ENCODE results near the gene GXYLT1.

- no peak for TF ChIP-seq PHF21A (IDR thresholded peaks at IDR 0.05; ENCODE audit: borderline replicate concordance, low read depth)
- no peak for TF ChIP-seq ZFX (CRISPR knock-in tag; IDR thresholded peaks at IDR 0.05)
- no peak for TF ChIP-seq RNF2 (IDR thresholded peaks at IDR 0.05)
- TF ChIP-seq SMC3 (conservative IDR thresholded peaks at IDR 0.05; ENCODE audit: insufficient read depth, low read depth, low read length) = no peak
- TF ChIP-seq CTCF (IDR thresholded peaks at IDR 0.05 in 2 of 3, conservative IDR thresholded peaks at IDR 0.05 in 1 of 3; ENCODE audit: insufficient read depth in 2 of 3, low read depth in 1 of 3, low read length in 3 of 3) = no peak
- TF ChIP-seq FOS (IDR thresholded peaks at IDR 0.05; ENCODE audit: extremely low read depth, insufficient read length) = no peak
- TF ChIP-seq EZH2 (IDR thresholded peaks at IDR 0.05; ENCODE audit: borderline replicate concordance, low read depth, low read length) = no peak
- TF ChIP-seq POLR2B (IDR thresholded peaks at IDR 0.05; ENCODE audit: low read depth, partially characterized antibody) = no peak
- no peak for TF ChIP-seq NR3C1 (CRISPR knock-in tag; IDR thresholded peaks at IDR 0.05)
- no peak for TF ChIP-seq SRF (CRISPR knock-in tag; IDR thresholded peaks at IDR 0.05)
- no peak for TF ChIP-seq ZNF274 (IDR thresholded peaks at IDR 0.05; ENCODE audit: borderline replicate concordance, low read depth, low read length)
- TF ChIP-seq ZNF318 (IDR thresholded peaks at IDR 0.05; ENCODE audit: borderline replicate concordance in 1 of 2, low read depth in 1 of 2) = no peak
- TF ChIP-seq NKRF (IDR thresholded peaks at IDR 0.05; ENCODE audit: borderline replicate concordance) = no peak
- no peak for TF ChIP-seq EP300 (IDR thresholded peaks at IDR 0.05; ENCODE audit: low read length)
Measured at GRCh38 chr12:42161529-42161928, 16.9 kb upstream of the GXYLT1 start.
